ENCODE measurements around the gene HMOX2.

- TF ChIP-seq ZNF274 (IDR thresholded peaks at IDR 0.05; ENCODE audit: low read depth, low read length) (no peak), YY1 (IDR thresholded peaks at IDR 0.05; ENCODE audit: insufficient read depth, insufficient read length) (no peak)
Observed at GRCh38 chr16:4468972-4469371, 7.2 kb upstream of the HMOX2 start.

Measured in NT2/D1 (cell line).